Stomach (tissue), 9 donors: ENCODE measurements around the gene IPO4. TPM values are rescaled to one million over a fixed set of nuclear protein-coding genes. Genes with fewer than 3 reads are reported as not detected.

Experiments used
- DNase-seq, 2 donors: peaks; one replicate each; pipeline versions ENCODE4 v3.0.0 to v3.0.0-alpha.2; 2013 to 2019
- H3K27ac ChIP-seq, 5 donors: fragments of 200-600 bp in 4 of 5; sonication (generic) in 4 of 5; one replicate each; pipeline ENCODE4 v1.5.1; 2013 to 2019; ENCODE audit warnings: mild to moderate bottlenecking in 1 of 5, moderate library complexity in 1 of 5
- H3K27me3 ChIP-seq, 3 donors: fragments of 200-600 bp; sonication (generic); one replicate each; pipeline ENCODE4 v1.5.1; 2017 to 2019; ENCODE audit warnings: mixed run types in 1 of 3
- H3K36me3 ChIP-seq, 4 donors: fragments of 200-600 bp; sonication (generic); 1 replicate in 3 of 4; 2 replicates in 1 of 4; pipeline ENCODE4 v1.5.1; 2016 to 2019
- H3K4me1 ChIP-seq, 4 donors: fragments of 200-600 bp; sonication (generic); one replicate each; pipeline ENCODE4 v1.5.1; 2016 to 2019
- H3K4me3 ChIP-seq, 4 donors: fragments of 200-600 bp; sonication (generic) in 3 of 4; one replicate each; pipeline ENCODE4 v1.5.1; 2016 to 2019; ENCODE audit warnings: mild to moderate bottlenecking in 1 of 4
- H3K9me3 ChIP-seq, 4 donors: fragments of 200-600 bp; sonication (generic); one replicate each; pipeline ENCODE4 v1.5.1; 2016 to 2019
- EP300 ChIP-seq: sonication (generic); formaldehyde crosslinking; IDR thresholded peaks from one replicate; pipeline ENCODE4 v1.6.1; 2017; ENCODE audit warnings: antibody characterized with exemption
- POLR2A ChIP-seq, 4 donors: fragments of 450-650 bp; IDR thresholded peaks; one replicate each; pipeline ENCODE4 v1.6.1; 2016; ENCODE audit warnings: antibody characterized with exemption in 4 of 4, control low read depth in 2 of 4, mild to moderate bottlenecking in 1 of 4, moderate library complexity in 1 of 4
- POLR2AphosphoS5 ChIP-seq, 3 donors: sonication (generic); formaldehyde crosslinking; IDR thresholded peaks; one replicate each; pipeline ENCODE4 v1.6.1; 2016; ENCODE audit warnings: antibody characterized with exemption in 3 of 3
- WGBS, 5 donors: extraction: QIAGEN DNeasy Blood & Tissue Kit in 3 of 5; methylation state at CpG; one replicate each; pipeline versions ENCODE4 v1.1.5 to v1.1.7; 2013 to 2018; 5-methylcytosine and 5-hydroxymethylcytosine counted together
- intact Hi-C: fragments of 100-400 bp; cut with DNase I; formaldehyde crosslinking; loops from one replicate; pipeline ENCODE4 v1.15.1; 2023; ENCODE audit warnings: low total_unique reads
- polyA plus RNA-seq, 3 donors: library from polyadenylated mRNA; stranded (reverse); fragments of 200-250 nt; gene quantifications; one replicate each; pipeline ENCODE4 v1.2.3, GENCODE V29; 2013
- total RNA-seq, 5 donors: library from RNA; depleted of rRNA; stranded (reverse); fragments of >200 nt; gene quantifications; one replicate each; pipeline versions ENCODE4 v1.1.0 to v1.2.3, GENCODE V29; 2014 to 2016
- TF ChIP-seq, protein P1 (sequence below), 7 experiments: fragments of 450-650 bp in 4 of 7; fragments of 200-600 bp in 3 of 7; sonication (generic) in 3 of 7; IDR thresholded peaks; one replicate each; pipeline ENCODE4 v1.5.1; 2016 to 2019; ENCODE audit warnings: antibody characterized with exemption in 7 of 7, control low read depth in 2 of 7, mild to moderate bottlenecking in 1 of 7
- donor health status: healthy with polysubstance abuse.
- donor health status: Bipolar disorder and iron deficiency.
- donor health status: healthy.

Gene IPO4
- total and polyA plus RNA-seq, 8 donors, result 9.3 to 227 (median 14.9) TPM

DNA sequence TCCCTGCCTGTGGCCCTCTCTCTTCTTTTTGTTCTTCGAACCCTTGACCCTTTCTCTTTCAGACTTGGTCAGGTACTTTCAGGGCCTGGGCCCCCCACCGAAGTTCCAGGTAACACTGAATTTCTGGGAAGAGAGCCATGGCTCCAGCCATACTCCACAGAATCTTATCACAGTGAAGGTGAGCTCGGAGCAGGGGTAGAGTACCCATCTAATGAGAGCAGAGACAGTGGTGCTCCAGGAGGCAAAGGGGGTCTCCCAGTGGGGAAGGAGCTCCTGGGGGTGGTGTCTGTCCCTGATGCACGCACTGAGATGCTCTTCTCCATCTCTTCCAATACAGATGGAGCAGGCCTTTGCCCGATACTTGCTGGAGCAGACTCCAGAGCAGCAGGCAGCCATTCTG lies 22.8 kb downstream of the IPO4 start:
- TF ChIP-seq, protein P1, sequence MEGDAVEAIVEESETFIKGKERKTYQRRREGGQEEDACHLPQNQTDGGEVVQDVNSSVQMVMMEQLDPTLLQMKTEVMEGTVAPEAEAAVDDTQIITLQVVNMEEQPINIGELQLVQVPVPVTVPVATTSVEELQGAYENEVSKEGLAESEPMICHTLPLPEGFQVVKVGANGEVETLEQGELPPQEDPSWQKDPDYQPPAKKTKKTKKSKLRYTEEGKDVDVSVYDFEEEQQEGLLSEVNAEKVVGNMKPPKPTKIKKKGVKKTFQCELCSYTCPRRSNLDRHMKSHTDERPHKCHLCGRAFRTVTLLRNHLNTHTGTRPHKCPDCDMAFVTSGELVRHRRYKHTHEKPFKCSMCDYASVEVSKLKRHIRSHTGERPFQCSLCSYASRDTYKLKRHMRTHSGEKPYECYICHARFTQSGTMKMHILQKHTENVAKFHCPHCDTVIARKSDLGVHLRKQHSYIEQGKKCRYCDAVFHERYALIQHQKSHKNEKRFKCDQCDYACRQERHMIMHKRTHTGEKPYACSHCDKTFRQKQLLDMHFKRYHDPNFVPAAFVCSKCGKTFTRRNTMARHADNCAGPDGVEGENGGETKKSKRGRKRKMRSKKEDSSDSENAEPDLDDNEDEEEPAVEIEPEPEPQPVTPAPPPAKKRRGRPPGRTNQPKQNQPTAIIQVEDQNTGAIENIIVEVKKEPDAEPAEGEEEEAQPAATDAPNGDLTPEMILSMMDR (IDR thresholded peaks at IDR 0.05), result no peak
- TF ChIP-seq EP300, result no peak
- Histone ChIP-seq H3K4me3 (no peak overlapping the region), H3K27ac (no peak overlapping the region), H3K9me3 (no peaks in the 10 kb centered on the region), H3K36me3 (peaks cover 37 to 79% (median 71%) of the 10 kb centered on the region in 4 donors), H3K4me1 (peaks cover 20 to 68% (median 40%) of the 10 kb centered on the region in 4 donors), H3K27me3 (no peaks in the 10 kb centered on the region)
- DNase-seq, result no peak
- 75 to 90% (median 80%) methylated on average over 5 of the region's 5 CpGs for WGBS, 5 donors
- intact Hi-C loops, result no loop called here

GRCh38 chr14:24164518-24164991 lies 24.1 kb downstream of the IPO4 start:
- no peak overlapping the region for H3K4me3 ChIP-seq
- intact Hi-C loops, result no loop called here
- no peaks in the 10 kb centered on the region for H3K27me3 ChIP-seq
- no peak overlapping the region for H3K27ac ChIP-seq
- 77 to 90% (median 86%) methylated on average over 10 to 14 of the region's 14 CpGs for WGBS, 5 donors
- H3K36me3 ChIP-seq, result peaks cover 44 to 83% (median 81%) of the 10 kb centered on the region in 4 donors
- TF ChIP-seq, protein P1 (IDR thresholded peaks at IDR 0.05), result no peak
- TF ChIP-seq EP300, result no peak
- TF ChIP-seq POLR2A (IDR thresholded peaks at IDR 0.05), result no peak
- no peak for TF ChIP-seq POLR2AphosphoS5 (IDR thresholded peaks at IDR 0.05)
- H3K9me3 ChIP-seq, result no peaks in the 10 kb centered on the region
- H3K4me1 ChIP-seq, result peaks cover 26 to 70% (median 47%) of the 10 kb centered on the region in 4 donors
- no peak for DNase-seq

DNA sequence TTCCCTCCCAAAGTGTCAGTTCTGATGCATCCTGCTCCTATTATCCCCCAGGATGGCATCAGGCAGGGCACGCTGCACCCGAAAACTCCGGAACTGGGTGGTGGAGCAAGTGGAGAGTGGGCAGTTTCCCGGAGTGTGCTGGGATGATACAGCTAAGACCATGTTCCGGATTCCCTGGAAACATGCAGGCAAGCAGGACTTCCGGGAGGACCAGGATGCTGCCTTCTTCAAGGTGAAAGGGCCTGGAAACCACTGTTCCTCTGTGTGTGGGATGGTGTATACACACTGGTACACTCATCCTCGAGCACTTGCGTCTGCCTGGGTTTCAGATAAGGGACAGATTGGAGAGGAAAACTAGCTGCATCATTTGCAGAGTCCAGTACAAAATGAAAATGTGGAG lies 26.5 kb downstream of the IPO4 start:
- intact Hi-C loops, result no loop called here
- no peak for TF ChIP-seq POLR2A (IDR thresholded peaks at IDR 0.05)
- TF ChIP-seq, protein P1 (IDR thresholded peaks at IDR 0.05), result no peak
- no peak for TF ChIP-seq POLR2AphosphoS5 (IDR thresholded peaks at IDR 0.05)
- TF ChIP-seq EP300, result no peak
- Histone ChIP-seq H3K4me1 (peaks cover 26 to 64% (median 47%) of the 10 kb centered on the region in 4 donors), H3K27ac (peak overlapping the region; percentile 56 to 97 (median 95)), H3K9me3 (no peaks in the 10 kb centered on the region), H3K27me3 (no peaks in the 10 kb centered on the region), H3K4me3 (peak overlapping the region; percentile 62 to 80 (median 69)), H3K36me3 (peaks cover 55 to 81% (median 76%) of the 10 kb centered on the region in 4 donors)
- 7 to 21% (median 20%) methylated on average over 7 to 8 of the region's 8 CpGs for WGBS, 5 donors
- no peak for DNase-seq

GRCh38 chr14:24160850-24161804 lies 27.5 kb downstream of the IPO4 start, which contains the start of gene IRF9:
Gene IRF9 (plus strand): TSS chr14:24161265. CDS start chr14:24162145, 880 bp downstream.
- intact Hi-C loops, result no loop called here
- peaks cover 26 to 55% (median 47%) of the 10 kb centered on the region in 4 donors for H3K4me1 ChIP-seq
- peak; percentile 98 for DNase-seq
- H3K27ac ChIP-seq, result peak within 1 kb of the TSS; percentile 91 to 97 (median 95)
- no peaks in the 10 kb centered on the region for H3K9me3 ChIP-seq
- peak within 1 kb of the TSS; percentile 62 to 80 (median 69) for H3K4me3 ChIP-seq
- TF ChIP-seq, protein P1 (IDR thresholded peaks at IDR 0.05), result peak in 6 of 7 experiments; percentile 77 to 99 (median 92)
- peak; percentile 92 to 99 (median 97) for TF ChIP-seq POLR2AphosphoS5 (IDR thresholded peaks at IDR 0.05)
- TF ChIP-seq EP300, result peak; percentile 57
- TF ChIP-seq POLR2A (IDR thresholded peaks at IDR 0.05), result peak in 1 of 4 donors; percentile 16
- peaks cover 62 to 81% (median 76%) of the 10 kb centered on the region in 4 donors for H3K36me3 ChIP-seq
- 0 to 1% (median 1%) methylated on average over 12 of the region's 12 CpGs for WGBS, 5 donors
- H3K27me3 ChIP-seq, result no peaks in the 10 kb centered on the region
